HEK293 (cell line): ENCODE results near the gene WTAP.

ENCODE experiments used
- CTCF ChIA-PET: fragments of 350-600 bp; formaldehyde crosslinking; extraction: SDS; loops from one replicate; lab custom pipeline; 2021; ENCODE audit warnings: antibody characterized with exemption; lab: Yijun Ruan, JAX
- POLR2A ChIA-PET: fragments of 300-600 bp; formaldehyde crosslinking; extraction: SDS; loops from one replicate; lab custom pipeline; 2020; ENCODE audit warnings: antibody characterized with exemption, inconsistent platforms; lab: Yijun Ruan, JAX
- H3K27ac ChIP-seq: fragments of 200-500 bp; sonication (Bioruptor generic); 2 replicates; pipeline ENCODE4 v1.5.1; 2014; ENCODE audit warnings: low read depth, low read length, control low read depth, inconsistent platforms; ENCODE audit errors: extremely low read depth
- H3K36me3 ChIP-seq, 2 experiments: fragments of 200-500 bp in 1 of 2; sonication (Bioruptor generic) in 1 of 2; 1 replicate in 1 of 2; 2 replicates in 1 of 2; pipeline ENCODE4 v1.5.1; 2014 to 2017; ENCODE audit warnings: inconsistent platforms in 2 of 2, low read length in 2 of 2; ENCODE audit not compliant: control insufficient read depth in 2 of 2, insufficient read depth in 1 of 2
- H3K4me1 ChIP-seq: fragments of 200-500 bp; sonication (Bioruptor generic); 2 replicates; pipeline ENCODE4 v1.5.1; 2014; ENCODE audit warnings: mild to moderate bottlenecking, low read length, inconsistent platforms; ENCODE audit not compliant: control insufficient read depth, insufficient read depth
- H3K4me3 ChIP-seq: 2 replicates; pipeline ENCODE4 v1.5.1; 2011; ENCODE audit warnings: low read depth, mild to moderate bottlenecking, control low read depth, low read length, moderate library complexity
- H3K9me3 ChIP-seq: fragments of 200-500 bp; sonication (Bioruptor generic); 2 replicates; pipeline ENCODE4 v1.5.1; 2014; ENCODE audit warnings: low read depth, low read length, inconsistent platforms; ENCODE audit not compliant: control insufficient read depth, insufficient read depth
- BCL11A ChIP-seq: fragments of 450-650 bp; formaldehyde crosslinking; IDR thresholded peaks from 2 replicates; pipeline ENCODE4 v1.5.1; 2016; ENCODE audit warnings: low read depth, missing biosample characterization, missing genetic modification characterization
- BCL11B ChIP-seq: fragments of 450-650 bp; formaldehyde crosslinking; IDR thresholded peaks from 2 replicates; pipeline ENCODE4 v1.5.1; 2016; ENCODE audit warnings: low read depth, missing biosample characterization, missing genetic modification characterization
- GLIS1 ChIP-seq: fragments of 450-650 bp; formaldehyde crosslinking; IDR thresholded peaks from 2 replicates; pipeline ENCODE4 v1.5.1; 2016; ENCODE audit warnings: missing biosample characterization, missing genetic modification characterization
- HOXD13 ChIP-seq: sonication (generic); formaldehyde crosslinking; IDR thresholded peaks from 2 replicates; pipeline ENCODE4 v1.8.0; 2022; ENCODE audit warnings: missing genetic modification reagents, borderline replicate concordance
- KLF1 ChIP-seq: fragments of 450-650 bp; formaldehyde crosslinking; IDR thresholded peaks from 2 replicates; pipeline ENCODE4 v1.5.1; 2016; ENCODE audit warnings: missing biosample characterization, missing genetic modification characterization
- RBAK ChIP-seq: fragments of 450-650 bp; formaldehyde crosslinking; IDR thresholded peaks from 2 replicates; pipeline ENCODE4 v1.5.1; 2016; ENCODE audit warnings: missing biosample characterization, missing genetic modification characterization
- ZBTB44 ChIP-seq: fragments of 450-650 bp; IDR thresholded peaks from 2 replicates; pipeline ENCODE4 v1.5.1; 2018; ENCODE audit warnings: missing biosample characterization, mild to moderate bottlenecking, missing genetic modification characterization
- ZFHX2 ChIP-seq: fragments of 450-650 bp; formaldehyde crosslinking; conservative IDR thresholded peaks from 2 replicates; pipeline ENCODE4 v1.5.1; 2016; ENCODE audit warnings: missing biosample characterization, missing genetic modification characterization
- ZNF155 ChIP-seq: fragments of 450-650 bp; formaldehyde crosslinking; IDR thresholded peaks from 2 replicates; pipeline ENCODE4 v1.5.1; 2016; ENCODE audit warnings: missing biosample characterization, missing genetic modification characterization
- ZNF280D ChIP-seq: fragments of 450-650 bp; formaldehyde crosslinking; IDR thresholded peaks from 2 replicates; pipeline ENCODE4 v1.5.1; 2016; ENCODE audit warnings: missing biosample characterization, missing genetic modification characterization
- ZNF335 ChIP-seq: fragments of 450-650 bp; formaldehyde crosslinking; conservative IDR thresholded peaks from 2 replicates; pipeline ENCODE4 v1.5.1; 2016; ENCODE audit warnings: missing biosample characterization, missing genetic modification characterization
- ZNF501 ChIP-seq: fragments of 450-650 bp; formaldehyde crosslinking; IDR thresholded peaks from 2 replicates; pipeline ENCODE4 v1.5.1; 2016; ENCODE audit warnings: missing biosample characterization, missing genetic modification characterization
- ZNF600 ChIP-seq: fragments of 450-650 bp; formaldehyde crosslinking; IDR thresholded peaks from 2 replicates; pipeline ENCODE4 v1.5.1; 2016; ENCODE audit warnings: missing biosample characterization, missing genetic modification characterization
- ZNF692 ChIP-seq: fragments of 450-650 bp; formaldehyde crosslinking; IDR thresholded peaks from 2 replicates; pipeline ENCODE4 v1.5.1; 2016; ENCODE audit warnings: missing biosample characterization, missing genetic modification characterization
- ZNF768 ChIP-seq: fragments of 450-650 bp; formaldehyde crosslinking; IDR thresholded peaks from 2 replicates; pipeline ENCODE4 v1.5.1; 2018; ENCODE audit warnings: missing biosample characterization, mild to moderate bottlenecking, missing genetic modification characterization
- ZNF792 ChIP-seq: fragments of 450-650 bp; formaldehyde crosslinking; IDR thresholded peaks from 2 replicates; pipeline ENCODE4 v1.5.1; 2016; ENCODE audit warnings: missing biosample characterization, missing genetic modification characterization
- ZNF837 ChIP-seq: fragments of 450-650 bp; formaldehyde crosslinking; IDR thresholded peaks from 2 replicates; pipeline ENCODE4 v1.5.1; 2016; ENCODE audit warnings: missing biosample characterization, missing genetic modification characterization
- ZSCAN4 ChIP-seq: fragments of 450-650 bp; formaldehyde crosslinking; IDR thresholded peaks from 2 replicates; pipeline ENCODE4 v1.5.1; 2017; ENCODE audit warnings: missing biosample characterization, missing genetic modification characterization

The WTAP gene

GRCh38 chr6:159761873-159762680 is 34.8 kb downstream of the WTAP start, which contains the start of gene ACAT2 (continued):
- no peak for TF ChIP-seq ZBTB44 (tag by site-specific recombination)

GRCh38 chr6:159762681-159763293 is 35.5 kb downstream of the WTAP start:
- Histone ChIP-seq H3K36me3 (peaks cover 20 to 60% of the 10 kb centered on the region in 2 experiments), H3K4me1 (no peaks in the 10 kb centered on the region), H3K4me3 (peak overlapping the region; percentile 64), H3K9me3 (no peaks in the 10 kb centered on the region), H3K27ac (peak overlapping the region; percentile 95; the same call in 1 of the 2 replicates)
- ChIA-PET POLR2A (interaction anchor here (0.6 to 6.3 kb wide), 7 partner anchors 10 to 907 kb away, joined by 3 to 88 read pairs (median 5); partner anchors contain the start of genes MRPL18, TCP1 and WTAP), CTCF (no interaction called here)
- peak; percentile 28; the same call in 1 of the 2 replicates for TF ChIP-seq ZFHX2
- no peak for TF ChIP-seq ZNF692
- TF ChIP-seq ZSCAN4 (tag by site-specific recombination) = 0 out of 2 replicates have a peak, but pooled peaks have one; percentile 46
- TF ChIP-seq BCL11B (tag by site-specific recombination) = peak; percentile 22; the same call in 1 of the 2 replicates
- TF ChIP-seq ZNF600 = no peak
- TF ChIP-seq ZNF768 (tag by site-specific recombination) = no peak
- TF ChIP-seq ZNF792 (tag by site-specific recombination) = no peak

GRCh38 chr6:159766906-159767305 is 39.6 kb downstream of the WTAP start:
- CTCF ChIA-PET = no interaction called here
- peak; percentile 46; the same call in 1 of the 2 replicates for TF ChIP-seq GLIS1 (tag by site-specific recombination)
- no peak for TF ChIP-seq ZNF837 (tag by site-specific recombination)
- H3K4me1 ChIP-seq = no peaks in the 10 kb centered on the region
- H3K4me3 ChIP-seq = no peak overlapping the region
- no peaks in the 10 kb centered on the region for H3K9me3 ChIP-seq
- peaks cover 55 to 88% of the 10 kb centered on the region in 2 experiments for H3K36me3 ChIP-seq
- no peak overlapping the region for H3K27ac ChIP-seq
- POLR2A ChIA-PET = interaction anchor here (0.6 to 1.1 kb wide), 3 partner anchors 8 to 23 kb away, joined by 3 to 5 read pairs (median 4); partner anchors contain the start of gene TCP1

GRCh38 chr6:159769470-159769869 is 42.2 kb downstream of the WTAP start:
- no peaks in the 10 kb centered on the region for H3K9me3 ChIP-seq
- no peak overlapping the region for H3K4me3 ChIP-seq
- peaks cover 69 to 95% of the 10 kb centered on the region in 2 experiments for H3K36me3 ChIP-seq
- CTCF ChIA-PET = interaction anchor here (1.2 kb wide), 1 partner anchor 9 kb away, joined by 3 read pairs; no protein-coding TSS in a partner anchor
- H3K27ac ChIP-seq = no peak overlapping the region
- POLR2A ChIA-PET = interaction anchor here (0.6 to 2.6 kb wide), 2 partner anchors 19 to 38 kb away, joined by 4 to 10 read pairs; partner anchors contain the start of gene TCP1
- H3K4me1 ChIP-seq = no peaks in the 10 kb centered on the region
- TF ChIP-seq RBAK (tag by site-specific recombination) (no peak), ZNF335 (tag by site-specific recombination) (no peak), ZNF501 (tag by site-specific recombination) (no peak), HOXD13 (CRISPR knock-in tag) (no peak), ZNF280D (tag by site-specific recombination) (no peak), KLF1 (tag by site-specific recombination) (no peak), ZBTB44 (tag by site-specific recombination) (no peak), BCL11A (tag by site-specific recombination) (no peak), ZNF155 (tag by site-specific recombination) (no peak)
